Measurements from ENCODE around the gene HOXB1. TPM values are rescaled to one million over a fixed set of nuclear protein-coding genes. Genes with fewer than 3 reads are reported as not detected.

The HOXB1 gene
- total and polyA plus RNA-seq, 9 donors = 0.13 TPM; not detected in 8

DNA sequence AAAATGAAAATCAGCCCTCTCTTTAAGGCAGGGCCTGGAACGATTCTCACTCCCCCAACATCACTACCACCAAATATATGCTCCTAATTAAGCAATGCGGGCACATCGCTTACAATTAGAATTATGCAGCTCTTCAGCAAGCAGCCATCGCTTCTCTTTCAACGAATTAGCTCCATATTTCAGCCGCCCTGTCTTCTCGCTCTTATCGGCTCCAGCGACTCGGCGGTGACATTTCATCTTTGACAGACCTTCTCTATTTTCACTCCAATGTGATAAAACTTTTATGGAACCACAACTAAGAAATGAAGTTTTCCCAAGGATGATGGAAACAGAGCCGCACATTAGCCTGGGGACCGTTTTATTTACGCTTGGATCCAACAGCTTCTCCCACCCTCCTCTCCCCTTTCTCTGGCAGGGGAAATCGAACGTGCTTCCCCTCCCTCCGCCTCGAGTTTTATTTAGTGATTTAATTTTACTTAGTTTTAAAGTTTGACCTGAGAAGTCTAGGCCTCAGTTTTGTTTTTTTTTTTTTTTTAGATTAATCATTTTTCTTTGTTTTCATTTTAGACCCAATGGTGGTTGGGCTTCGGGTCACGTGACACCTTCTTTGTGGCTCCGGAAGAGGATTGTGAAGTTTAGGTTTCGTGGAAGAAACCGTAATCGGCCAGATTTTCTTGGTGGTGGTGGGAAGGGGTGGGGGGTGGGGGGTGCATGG is 17.2 kb upstream of the HOXB1 start:
- peaks cover 38% of the 10 kb centered on the region for H3K4me1 ChIP-seq (ENCODE audit: control insufficient read depth, insufficient read depth, low read length)
- no peak for DNase-seq
- H3K27ac ChIP-seq (ENCODE audit: low read length) = peak overlapping the region; percentile 96
- 25% methylated on average over 15 of the region's 24 CpGs for WGBS (ENCODE audit: insufficient coverage)
- peaks cover 80% of the 10 kb centered on the region for H3K27me3 ChIP-seq (ENCODE audit: control insufficient read depth, insufficient read depth, low read length)
- peaks cover 6% of the 10 kb centered on the region for H3K36me3 ChIP-seq (ENCODE audit: control insufficient read depth, insufficient read depth, low read length)
- no peaks in the 10 kb centered on the region for H3K9me3 ChIP-seq (replicated peaks; ENCODE audit: control insufficient read depth, low read depth, low read length)
- peak overlapping the region; percentile 2 for H3K4me3 ChIP-seq (ENCODE audit: low read length)

DNA sequence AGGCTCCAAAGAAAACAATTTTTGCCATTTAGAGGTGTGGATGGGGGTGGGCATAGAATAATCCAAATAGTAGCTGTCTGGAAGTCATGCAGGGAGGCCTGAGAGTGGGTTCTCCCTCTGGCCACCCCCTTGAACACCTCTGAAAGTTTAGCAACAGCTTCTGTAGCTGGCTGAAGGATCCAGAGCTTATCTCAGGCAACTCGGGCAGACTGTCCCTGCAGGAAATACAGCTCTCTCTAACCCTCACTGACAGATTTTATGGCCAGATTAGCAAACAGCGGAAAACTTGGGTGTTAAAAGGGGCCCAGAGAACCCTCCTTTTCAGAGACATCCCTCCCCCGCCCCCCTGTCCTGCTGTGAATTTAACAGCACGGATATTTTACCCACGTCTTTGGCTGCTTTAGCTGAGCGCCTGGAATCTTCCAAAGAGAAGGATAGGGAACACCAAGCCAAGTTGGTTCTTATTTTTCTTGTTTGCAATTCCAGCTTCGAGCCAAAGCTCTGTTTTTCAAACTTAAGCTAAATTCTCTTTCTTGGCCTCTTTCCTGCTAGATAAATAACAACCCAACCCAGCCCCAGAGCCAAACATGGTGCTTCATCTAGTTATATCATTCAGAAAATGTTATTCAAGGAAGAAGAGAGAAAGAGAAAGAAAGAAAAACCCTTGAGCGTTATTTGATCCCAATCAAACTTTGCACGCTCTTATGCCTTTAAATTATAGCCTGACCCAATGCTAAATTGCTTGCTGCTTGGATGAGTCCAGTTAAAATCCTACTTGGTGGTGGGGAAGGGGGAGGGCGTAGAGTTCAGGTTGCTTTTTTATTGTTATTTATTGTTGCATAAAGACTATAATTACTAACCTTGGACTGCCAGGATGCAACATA is 16.4 kb upstream of the HOXB1 start:
- Histone ChIP-seq H3K36me3 (ENCODE audit: control insufficient read depth, insufficient read depth, low read length) (peaks cover 6% of the 10 kb centered on the region), H3K9me3 (replicated peaks; ENCODE audit: control insufficient read depth, low read depth, low read length) (no peaks in the 10 kb centered on the region), H3K27me3 (ENCODE audit: control insufficient read depth, insufficient read depth, low read length) (peaks cover 79% of the 10 kb centered on the region), H3K27ac (ENCODE audit: low read length) (peak overlapping the region; percentile 96), H3K4me1 (ENCODE audit: control insufficient read depth, insufficient read depth, low read length) (peaks cover 36% of the 10 kb centered on the region), H3K4me3 (ENCODE audit: low read length) (peak overlapping the region; percentile 6)
- peak; percentile 74 for DNase-seq
- WGBS (ENCODE audit: insufficient coverage) = 8% methylated on average over 5 of the region's 10 CpGs

DNA sequence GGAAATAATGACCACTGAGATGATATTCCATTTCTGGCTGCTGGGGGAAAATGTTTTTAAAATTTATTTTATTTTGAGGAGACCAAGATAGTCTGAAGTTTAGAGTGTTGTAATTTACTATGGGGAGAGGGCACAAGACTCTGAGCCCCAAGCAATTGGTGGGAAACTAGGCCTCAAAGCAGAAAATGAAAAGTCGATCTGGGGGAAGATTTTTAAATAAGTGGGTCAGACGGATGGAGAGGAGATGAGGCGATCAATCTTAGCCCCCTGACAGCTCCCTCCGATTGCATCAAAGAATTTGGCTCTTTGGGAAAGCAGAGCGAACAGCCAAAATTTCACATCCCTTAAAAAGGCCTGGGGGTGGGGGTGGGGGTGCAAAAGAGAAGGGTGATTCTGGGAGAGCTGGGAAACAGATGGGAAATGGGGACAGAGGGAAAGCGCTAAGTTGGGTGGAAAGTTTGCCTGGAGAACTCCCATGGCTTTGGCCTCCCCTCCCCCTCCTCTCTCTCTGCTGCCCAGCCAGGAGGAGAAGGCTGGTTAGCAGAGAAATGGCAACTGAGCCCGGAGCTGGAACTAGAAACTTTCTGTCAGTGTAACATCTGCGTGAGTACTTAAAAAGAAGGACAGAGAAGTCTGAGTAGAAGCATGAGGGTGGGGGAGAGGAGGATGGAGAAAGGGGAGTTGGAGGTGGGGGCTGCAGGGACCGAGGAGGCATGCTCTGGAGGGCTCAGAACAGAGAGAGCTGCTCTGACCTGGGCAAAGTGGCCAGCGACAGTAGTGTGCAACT is 15.5 kb upstream of the HOXB1 start:
- Histone ChIP-seq H3K36me3 (ENCODE audit: control insufficient read depth, insufficient read depth, low read length) (peaks cover 6% of the 10 kb centered on the region), H3K4me1 (ENCODE audit: control insufficient read depth, insufficient read depth, low read length) (peaks cover 38% of the 10 kb centered on the region), H3K4me3 (ENCODE audit: low read length) (peak overlapping the region; percentile 6), H3K27me3 (ENCODE audit: control insufficient read depth, insufficient read depth, low read length) (peaks cover 78% of the 10 kb centered on the region), H3K9me3 (replicated peaks; ENCODE audit: control insufficient read depth, low read depth, low read length) (no peaks in the 10 kb centered on the region), H3K27ac (ENCODE audit: low read length) (peak overlapping the region; percentile 96)
- peak; percentile 73 for DNase-seq
- WGBS (ENCODE audit: insufficient coverage) = 24% methylated on average over 5 of the region's 10 CpGs

DNA sequence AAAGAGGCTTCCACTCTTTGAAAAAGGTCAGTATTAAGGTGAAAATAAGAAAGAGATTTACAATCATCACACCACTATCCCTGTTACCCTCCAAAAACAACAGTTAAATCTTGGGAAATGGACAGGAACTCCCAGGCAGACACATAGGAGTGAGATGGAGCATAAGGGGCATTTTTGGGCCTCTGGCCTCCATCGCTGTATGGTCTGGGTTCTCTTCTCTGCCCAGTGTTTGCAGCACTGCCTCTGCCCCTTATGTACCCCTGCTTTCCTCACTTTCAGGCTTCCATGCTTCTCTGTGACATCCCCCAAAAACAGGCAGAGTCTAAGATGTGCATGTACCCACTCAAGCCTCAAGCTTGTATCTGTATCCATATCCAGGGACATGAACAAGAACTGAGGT is 14.7 kb upstream of the HOXB1 start:
- peaks cover 4% of the 10 kb centered on the region for H3K36me3 ChIP-seq (ENCODE audit: control insufficient read depth, insufficient read depth, low read length)
- peaks cover 41% of the 10 kb centered on the region for H3K4me1 ChIP-seq (ENCODE audit: control insufficient read depth, insufficient read depth, low read length)
- 83% methylated on average over 1 of the region's 1 CpG for WGBS (ENCODE audit: insufficient coverage)
- H3K9me3 ChIP-seq (replicated peaks; ENCODE audit: control insufficient read depth, low read depth, low read length) = no peaks in the 10 kb centered on the region
- no peak for DNase-seq
- H3K27ac ChIP-seq (ENCODE audit: low read length) = peak overlapping the region; percentile 96
- H3K27me3 ChIP-seq (ENCODE audit: control insufficient read depth, insufficient read depth, low read length) = peaks cover 77% of the 10 kb centered on the region
- no peak overlapping the region for H3K4me3 ChIP-seq (ENCODE audit: low read length)

DNA sequence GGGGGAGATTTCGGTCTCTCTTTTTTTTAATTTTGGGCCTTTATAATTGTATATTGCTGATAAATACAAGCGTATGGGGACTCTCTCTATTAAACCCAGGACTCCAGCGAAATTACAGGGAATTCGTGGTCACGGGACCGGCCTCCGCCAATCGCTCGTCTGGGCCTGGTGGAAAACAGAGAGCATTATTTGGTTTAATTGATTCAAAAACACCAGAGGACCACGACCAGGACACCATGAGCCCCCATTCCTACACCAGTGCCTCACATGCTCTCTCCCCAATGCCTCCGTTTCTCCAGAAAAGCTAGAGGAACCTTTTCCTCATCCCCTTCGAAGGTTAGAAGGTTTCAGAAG is 14.2 kb upstream of the HOXB1 start, which contains the start of gene HOXB2:
TSS of gene HOXB2 (minus strand) at position 88 of the 354 bp plus-strand sequence. CDS start 198 bp downstream, outside the sequence.
- Histone ChIP-seq H3K27ac (ENCODE audit: low read length) (peak within 1 kb of the TSS; percentile 96), H3K4me3 (ENCODE audit: low read length) (peak within 1 kb of the TSS; percentile 69), H3K9me3 (replicated peaks; ENCODE audit: control insufficient read depth, low read depth, low read length) (no peaks in the 10 kb centered on the region), H3K36me3 (ENCODE audit: control insufficient read depth, insufficient read depth, low read length) (no peaks in the 10 kb centered on the region), H3K4me1 (ENCODE audit: control insufficient read depth, insufficient read depth, low read length) (peaks cover 40% of the 10 kb centered on the region), H3K27me3 (ENCODE audit: control insufficient read depth, insufficient read depth, low read length) (peaks cover 71% of the 10 kb centered on the region)
- no CpG with 5 or more reads among the region's 12 CpGs for WGBS (ENCODE audit: insufficient coverage)
- peak; percentile 64 for DNase-seq

DNA sequence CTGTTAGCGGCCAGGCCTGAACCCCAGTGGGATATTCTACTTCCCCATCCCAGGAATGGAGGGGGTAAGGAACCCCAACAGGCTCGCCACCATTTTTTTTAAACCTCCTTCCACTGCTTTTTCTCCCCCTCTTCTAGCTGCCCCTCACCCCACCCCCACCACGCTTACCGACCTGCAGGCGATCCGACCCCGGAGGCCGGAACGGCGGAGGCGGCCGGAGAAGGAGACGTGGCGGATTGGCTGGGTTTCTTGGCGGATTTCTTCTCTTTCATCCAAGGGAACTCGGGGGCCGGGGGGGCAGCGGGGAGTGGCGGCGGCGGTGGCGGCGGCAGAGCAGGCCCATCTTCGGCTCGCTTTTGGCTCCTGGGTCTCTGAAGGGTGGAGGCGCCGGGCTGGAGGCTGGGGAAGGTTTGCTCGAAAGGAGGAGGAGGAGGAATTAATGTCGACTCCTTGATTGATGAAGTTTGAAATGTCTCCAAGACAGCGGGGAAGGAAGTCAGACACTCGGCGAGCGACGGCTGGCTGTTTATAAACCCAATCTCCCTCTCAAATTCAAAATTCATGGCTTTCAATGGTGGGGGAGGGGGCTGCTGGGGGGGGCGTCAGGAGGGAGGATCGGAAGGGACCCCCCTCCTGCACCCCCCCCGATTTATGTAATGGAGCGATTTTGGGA is 13.7 kb upstream of the HOXB1 start:
- no peaks in the 10 kb centered on the region for H3K9me3 ChIP-seq (replicated peaks; ENCODE audit: control insufficient read depth, low read depth, low read length)
- peaks cover 69% of the 10 kb centered on the region for H3K27me3 ChIP-seq (ENCODE audit: control insufficient read depth, insufficient read depth, low read length)
- peak overlapping the region; percentile 69 for H3K4me3 ChIP-seq (ENCODE audit: low read length)
- H3K4me1 ChIP-seq (ENCODE audit: control insufficient read depth, insufficient read depth, low read length) = peaks cover 40% of the 10 kb centered on the region
- peak overlapping the region; percentile 96 for H3K27ac ChIP-seq (ENCODE audit: low read length)
- H3K36me3 ChIP-seq (ENCODE audit: control insufficient read depth, insufficient read depth, low read length) = no peaks in the 10 kb centered on the region
- peak; percentile 86 for DNase-seq
- 0% methylated on average over 11 of the region's 38 CpGs for WGBS (ENCODE audit: insufficient coverage)

DNA sequence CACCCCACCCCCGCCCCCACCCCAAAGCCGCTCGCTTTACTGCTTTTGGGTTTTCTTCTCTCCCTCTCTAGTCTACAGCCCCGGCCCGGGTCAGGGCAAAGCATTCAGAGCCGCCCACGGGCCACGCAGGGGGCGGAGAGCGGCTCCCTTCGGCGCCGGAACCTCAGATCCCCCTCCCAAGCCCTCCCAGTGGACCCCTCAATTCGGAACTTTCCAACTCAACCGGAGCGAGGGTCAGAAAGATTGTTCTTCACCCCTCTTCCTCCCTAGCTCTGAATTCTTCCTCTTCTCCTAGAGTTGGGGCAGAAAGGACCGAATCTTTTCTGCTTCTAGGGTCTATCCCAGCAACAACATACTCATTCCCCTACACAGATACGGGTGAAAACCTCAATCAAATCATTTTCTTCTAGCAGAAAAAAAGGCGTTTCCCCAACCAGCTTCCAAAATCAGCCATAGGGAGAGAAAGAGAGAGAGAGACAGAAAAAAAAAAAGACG is 13.1 kb upstream of the HOXB1 start:
- Histone ChIP-seq H3K27me3 (ENCODE audit: control insufficient read depth, insufficient read depth, low read length) (peaks cover 68% of the 10 kb centered on the region), H3K4me1 (ENCODE audit: control insufficient read depth, insufficient read depth, low read length) (peaks cover 40% of the 10 kb centered on the region), H3K4me3 (ENCODE audit: low read length) (peak overlapping the region; percentile 69), H3K36me3 (ENCODE audit: control insufficient read depth, insufficient read depth, low read length) (no peaks in the 10 kb centered on the region), H3K9me3 (replicated peaks; ENCODE audit: control insufficient read depth, low read depth, low read length) (no peaks in the 10 kb centered on the region), H3K27ac (ENCODE audit: low read length) (peak overlapping the region; percentile 96)
- 0% methylated on average over 17 of the region's 20 CpGs for WGBS (ENCODE audit: insufficient coverage)
- DNase-seq = peak; percentile 65

DNA sequence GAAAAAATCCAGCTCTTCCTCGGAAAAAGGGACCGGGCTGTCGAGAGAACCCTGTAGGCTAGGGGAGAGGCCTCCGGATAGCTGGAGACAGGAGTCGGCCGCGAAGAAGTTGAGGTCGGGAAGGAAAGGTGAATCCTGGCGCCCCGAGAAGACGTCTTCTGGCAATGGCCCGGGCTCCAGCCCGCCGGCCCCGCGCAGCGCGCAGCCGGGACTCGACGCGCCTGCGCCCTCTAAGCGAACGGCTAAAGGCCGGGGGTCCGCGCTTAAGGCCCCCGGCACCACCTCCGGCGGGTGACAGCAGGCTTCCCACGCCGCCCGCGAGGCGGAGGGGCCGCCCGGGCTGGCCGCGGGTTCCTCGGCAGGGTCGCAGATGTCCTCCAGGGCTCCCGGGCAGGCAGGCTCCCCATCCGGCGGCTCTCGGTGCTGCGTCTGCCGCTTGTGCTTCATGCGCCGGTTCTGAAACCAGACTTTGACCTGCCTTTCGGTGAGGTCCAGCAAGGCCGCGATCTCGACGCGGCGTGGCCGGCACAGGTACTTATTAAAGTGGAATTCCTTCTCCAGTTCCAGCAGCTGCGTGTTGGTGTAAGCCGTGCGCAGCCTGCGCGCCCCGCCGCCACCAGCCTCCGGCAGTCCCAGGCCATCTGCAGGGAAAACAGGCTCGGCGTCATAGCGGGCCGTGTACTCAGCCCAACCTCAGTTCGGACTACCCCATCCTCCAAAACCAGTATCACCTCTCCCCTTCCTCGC is 12.5 kb upstream of the HOXB1 start:
- peaks cover 63% of the 10 kb centered on the region for H3K27me3 ChIP-seq (ENCODE audit: control insufficient read depth, insufficient read depth, low read length)

DNA sequence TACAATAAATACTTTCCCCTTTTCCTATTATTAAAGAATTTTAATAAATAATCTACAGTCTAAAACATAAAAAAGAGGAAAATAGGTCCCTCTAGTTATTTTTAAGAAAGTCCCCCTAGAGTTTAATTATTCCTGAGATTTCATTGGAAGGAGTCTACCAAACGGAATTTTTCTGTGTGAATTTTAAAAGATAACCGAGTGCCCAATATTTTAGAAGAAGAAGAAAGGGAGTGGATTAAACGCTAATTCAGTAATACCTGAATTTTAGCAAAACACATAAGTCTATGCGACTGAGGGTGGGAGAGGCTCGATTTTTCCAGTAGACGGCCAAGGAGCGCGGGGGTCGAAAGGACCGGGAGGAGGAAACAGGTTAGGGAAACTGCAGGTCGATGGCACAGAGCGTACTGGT is 11.9 kb upstream of the HOXB1 start:
- peaks cover 58% of the 10 kb centered on the region for H3K27me3 ChIP-seq (ENCODE audit: control insufficient read depth, insufficient read depth, low read length)
- WGBS (ENCODE audit: insufficient coverage) = 5% methylated on average over 9 of the region's 12 CpGs

More for the DNA sequence above, 12.5 kb upstream of the HOXB1 start:
- Histone ChIP-seq H3K4me1 (ENCODE audit: control insufficient read depth, insufficient read depth, low read length) (peaks cover 40% of the 10 kb centered on the region), H3K27ac (ENCODE audit: low read length) (peak overlapping the region; percentile 96), H3K9me3 (replicated peaks; ENCODE audit: control insufficient read depth, low read depth, low read length) (no peaks in the 10 kb centered on the region), H3K36me3 (ENCODE audit: control insufficient read depth, insufficient read depth, low read length) (no peaks in the 10 kb centered on the region), H3K4me3 (ENCODE audit: low read length) (peak overlapping the region; percentile 69)
- peak; percentile 68 for DNase-seq
- under 1% methylated on average over 71 of the region's 72 CpGs for WGBS (ENCODE audit: insufficient coverage)

More for the DNA sequence above, 11.9 kb upstream of the HOXB1 start:
- Histone ChIP-seq H3K36me3 (ENCODE audit: control insufficient read depth, insufficient read depth, low read length) (no peaks in the 10 kb centered on the region), H3K4me1 (ENCODE audit: control insufficient read depth, insufficient read depth, low read length) (peaks cover 39% of the 10 kb centered on the region), H3K9me3 (replicated peaks; ENCODE audit: control insufficient read depth, low read depth, low read length) (no peaks in the 10 kb centered on the region), H3K4me3 (ENCODE audit: low read length) (peak overlapping the region; percentile 69), H3K27ac (ENCODE audit: low read length) (peak overlapping the region; percentile 96)
- no peak for DNase-seq
